LNCAP (cell line): ENCODE measurements around the gene PTPN1.

Source experiments
- TF ChIP-seq, protein P1 (sequence below): fragments of 450-650 bp; IDR thresholded peaks from 2 replicates; pipeline ENCODE4 v1.5.1; 2017; ENCODE audit warnings: mild to moderate bottlenecking

The PTPN1 gene

DNA sequence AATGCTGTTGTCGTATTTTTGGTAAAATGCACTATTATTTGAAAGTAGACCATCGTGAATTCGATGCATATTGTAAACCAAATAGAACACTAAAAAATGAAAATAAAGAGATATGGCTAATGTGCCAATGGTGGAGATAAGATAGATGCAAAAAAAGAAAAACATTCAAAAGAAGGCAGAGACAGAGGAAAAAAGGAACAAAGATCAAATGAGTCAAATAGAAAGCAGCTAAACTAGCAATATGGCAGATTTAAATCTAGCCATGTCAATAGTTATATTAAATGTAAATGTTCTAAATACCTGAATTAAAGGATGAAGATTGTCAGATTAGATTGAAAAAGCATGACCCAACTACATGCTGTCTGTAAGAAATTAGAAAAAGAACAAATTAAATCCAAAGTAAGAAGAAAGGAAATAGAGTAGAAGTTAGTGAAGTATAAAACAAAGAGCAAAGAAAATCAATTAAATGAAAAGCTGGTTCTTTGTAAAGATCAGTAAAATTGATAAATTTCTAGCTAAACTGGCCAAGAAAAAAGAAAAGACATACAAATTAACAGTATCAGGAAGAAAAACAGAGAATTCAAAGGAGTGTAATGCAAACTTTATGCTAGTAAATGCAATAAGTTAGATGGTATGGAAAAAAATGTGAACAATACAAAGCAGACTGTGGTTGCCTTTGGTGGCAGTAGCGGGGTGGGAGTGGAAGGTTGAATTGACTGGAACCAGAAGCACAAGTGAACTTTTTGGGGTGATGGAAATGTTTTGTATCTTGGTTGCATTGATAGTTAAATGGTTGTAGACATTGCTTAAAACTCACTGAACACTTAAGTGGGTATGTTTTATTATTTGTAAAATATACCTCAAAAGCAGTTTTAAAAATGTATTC lies 44.8 kb downstream of the PTPN1 start:
- TF ChIP-seq, protein P1, sequence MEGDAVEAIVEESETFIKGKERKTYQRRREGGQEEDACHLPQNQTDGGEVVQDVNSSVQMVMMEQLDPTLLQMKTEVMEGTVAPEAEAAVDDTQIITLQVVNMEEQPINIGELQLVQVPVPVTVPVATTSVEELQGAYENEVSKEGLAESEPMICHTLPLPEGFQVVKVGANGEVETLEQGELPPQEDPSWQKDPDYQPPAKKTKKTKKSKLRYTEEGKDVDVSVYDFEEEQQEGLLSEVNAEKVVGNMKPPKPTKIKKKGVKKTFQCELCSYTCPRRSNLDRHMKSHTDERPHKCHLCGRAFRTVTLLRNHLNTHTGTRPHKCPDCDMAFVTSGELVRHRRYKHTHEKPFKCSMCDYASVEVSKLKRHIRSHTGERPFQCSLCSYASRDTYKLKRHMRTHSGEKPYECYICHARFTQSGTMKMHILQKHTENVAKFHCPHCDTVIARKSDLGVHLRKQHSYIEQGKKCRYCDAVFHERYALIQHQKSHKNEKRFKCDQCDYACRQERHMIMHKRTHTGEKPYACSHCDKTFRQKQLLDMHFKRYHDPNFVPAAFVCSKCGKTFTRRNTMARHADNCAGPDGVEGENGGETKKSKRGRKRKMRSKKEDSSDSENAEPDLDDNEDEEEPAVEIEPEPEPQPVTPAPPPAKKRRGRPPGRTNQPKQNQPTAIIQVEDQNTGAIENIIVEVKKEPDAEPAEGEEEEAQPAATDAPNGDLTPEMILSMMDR = no peak

DNA sequence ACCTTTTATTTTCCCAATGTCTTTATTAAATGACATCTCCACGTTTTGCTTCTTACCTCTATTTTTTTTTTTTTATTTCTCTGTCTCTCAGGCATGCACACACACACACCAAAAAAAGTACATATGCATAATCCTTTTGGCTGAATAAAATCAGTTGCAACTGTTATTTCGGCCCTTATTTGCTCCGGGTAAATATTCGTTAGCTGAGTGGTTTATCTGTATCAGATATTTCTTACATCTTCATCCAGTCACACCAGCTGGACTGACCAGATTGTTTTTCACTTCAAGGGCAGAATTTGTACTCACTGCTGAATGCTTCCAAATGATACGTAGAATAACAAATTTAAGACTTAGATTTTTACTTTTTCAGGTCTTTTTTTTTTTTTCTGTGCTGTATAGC lies 45.5 kb downstream of the PTPN1 start:
- TF ChIP-seq, protein P1 = no peak

DNA sequence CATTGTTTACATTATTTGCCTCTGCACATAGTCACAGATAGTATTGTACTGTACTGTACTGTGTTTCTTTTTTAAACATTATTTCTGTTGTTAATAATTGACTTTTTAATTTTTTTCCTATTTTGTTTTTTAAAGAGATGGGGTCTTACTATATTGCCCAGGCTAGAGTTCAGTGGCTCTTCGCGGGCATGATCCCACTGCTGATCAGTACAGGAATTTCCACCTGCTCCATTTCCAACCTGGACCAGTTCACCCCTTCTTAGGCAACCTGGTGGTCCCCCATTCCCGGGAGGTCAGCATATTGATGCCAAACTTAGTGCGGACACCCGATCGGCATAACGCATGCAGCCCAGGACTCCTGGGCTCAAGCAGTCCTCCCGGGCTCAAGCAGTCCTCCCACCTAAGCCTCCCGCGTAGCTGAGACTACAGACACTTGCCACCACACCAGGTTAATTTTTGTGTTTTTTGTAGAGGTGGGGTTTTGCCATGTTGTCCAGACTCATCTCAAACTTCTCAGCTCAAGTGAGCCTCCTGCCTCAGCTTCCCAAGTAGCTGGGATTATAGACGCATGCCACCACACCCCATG lies 47.5 kb downstream of the PTPN1 start:
- TF ChIP-seq, protein P1 = no peak

DNA sequence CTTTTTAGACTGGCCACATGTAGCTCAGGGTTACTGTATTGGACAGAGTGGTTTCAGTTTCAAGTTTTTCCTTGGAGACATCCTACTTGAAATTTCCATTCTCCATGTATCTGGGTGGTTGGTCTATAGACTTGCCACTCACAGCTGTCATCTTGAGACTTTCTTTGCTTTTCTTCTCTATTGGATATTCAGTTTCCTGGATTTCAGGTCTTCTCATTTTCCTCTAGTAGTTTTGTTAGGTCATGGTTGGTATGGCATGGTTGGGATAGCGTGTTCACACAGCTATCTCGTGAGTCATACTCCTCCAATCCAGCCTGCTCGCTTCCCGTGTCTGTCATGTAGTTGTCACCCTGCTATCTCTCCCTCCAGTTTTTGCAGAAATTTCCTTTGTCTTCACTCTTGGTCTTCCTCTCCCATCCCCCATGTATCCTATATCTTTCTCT lies 48.3 kb downstream of the PTPN1 start:
- TF ChIP-seq, protein P1 = no peak

DNA sequence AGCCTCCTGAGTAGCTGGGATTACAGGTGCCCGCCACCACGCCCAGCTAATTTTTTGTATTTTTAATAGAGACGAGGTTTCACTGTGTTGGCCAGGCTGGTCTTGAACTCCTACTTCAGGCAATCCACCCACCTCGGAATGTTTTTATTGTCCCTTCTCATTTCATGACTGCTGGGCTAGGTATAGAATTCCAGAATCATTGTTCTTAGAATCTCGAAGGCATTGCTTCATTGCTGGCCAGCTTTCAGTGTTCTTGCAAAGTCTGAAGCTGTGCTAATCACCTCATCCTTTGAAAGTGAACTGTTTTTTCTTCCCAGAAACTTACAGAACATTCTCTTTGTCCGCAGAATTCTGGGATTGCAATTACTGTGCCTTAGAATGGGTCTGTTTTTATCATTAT lies 49.0 kb downstream of the PTPN1 start:
- TF ChIP-seq, protein P1 = no peak

DNA sequence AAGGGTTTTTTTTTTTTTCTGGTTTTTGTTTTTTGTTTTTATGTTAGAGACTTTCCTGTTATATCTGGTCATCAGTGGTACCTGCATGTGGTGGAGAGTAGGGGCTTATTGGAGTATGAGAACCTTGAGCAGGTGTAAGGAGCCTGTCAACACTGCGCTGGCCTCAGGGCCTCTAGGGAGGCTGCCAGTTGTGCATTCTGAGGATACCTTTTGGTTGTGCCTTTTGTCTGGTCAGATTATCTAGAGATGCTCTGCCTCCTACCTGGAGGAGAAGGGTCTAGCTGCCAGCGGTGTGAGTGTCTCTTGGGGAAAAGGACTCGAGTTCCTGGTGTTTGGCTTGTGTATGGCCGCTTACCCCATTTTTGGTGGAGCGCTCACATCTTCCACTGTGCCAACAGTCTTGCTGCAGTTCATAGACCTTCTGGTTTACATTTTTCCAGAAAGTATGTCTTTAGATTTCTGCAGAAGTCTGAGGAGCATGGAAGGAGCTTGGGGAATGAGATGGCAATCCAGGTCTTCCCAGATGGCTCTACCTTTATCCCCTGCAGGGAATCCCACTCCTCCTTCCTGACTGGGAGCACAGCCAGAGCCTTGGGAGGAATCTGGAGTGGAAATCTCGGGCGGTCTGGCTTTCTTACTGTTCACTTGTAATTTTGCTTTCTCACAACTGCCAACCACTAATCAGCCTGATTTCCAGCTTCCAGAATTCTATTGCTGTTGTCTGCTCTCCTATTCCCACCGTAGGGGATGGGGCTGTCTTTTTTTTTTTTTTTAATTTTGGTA lies 49.9 kb downstream of the PTPN1 start:
- TF ChIP-seq, protein P1 = no peak

DNA sequence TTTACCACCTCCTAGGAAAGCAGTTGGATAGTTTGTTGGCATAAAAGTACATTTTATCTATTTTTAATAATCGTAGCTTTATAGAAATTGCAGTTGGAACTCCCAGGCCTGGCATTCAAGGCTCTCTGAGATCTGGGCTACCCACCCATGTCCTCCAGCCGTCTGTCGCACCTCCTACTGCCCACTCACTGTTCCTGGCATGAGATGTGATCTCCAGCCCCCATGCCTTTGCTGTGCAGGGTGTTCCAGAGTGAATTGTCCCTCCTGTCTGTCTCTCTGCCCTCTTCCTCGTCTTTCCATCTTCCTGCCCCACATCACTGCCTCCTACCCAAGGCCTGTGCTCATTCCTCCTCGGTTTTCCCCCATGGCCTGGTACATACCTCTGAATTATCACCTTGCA lies 50.7 kb downstream of the PTPN1 start:
- TF ChIP-seq, protein P1 = no peak
